Suppressor macrophage treated with lipopolysaccharide for 1 hour (primary cell): ENCODE results near the gene HOXD11.

Experiments
- DNase-seq, 3 donors: peaks; one replicate each; pipeline ENCODE4 v3.0.0-alpha.2; 2020 to 2022

HOXD11 gene

DNA sequence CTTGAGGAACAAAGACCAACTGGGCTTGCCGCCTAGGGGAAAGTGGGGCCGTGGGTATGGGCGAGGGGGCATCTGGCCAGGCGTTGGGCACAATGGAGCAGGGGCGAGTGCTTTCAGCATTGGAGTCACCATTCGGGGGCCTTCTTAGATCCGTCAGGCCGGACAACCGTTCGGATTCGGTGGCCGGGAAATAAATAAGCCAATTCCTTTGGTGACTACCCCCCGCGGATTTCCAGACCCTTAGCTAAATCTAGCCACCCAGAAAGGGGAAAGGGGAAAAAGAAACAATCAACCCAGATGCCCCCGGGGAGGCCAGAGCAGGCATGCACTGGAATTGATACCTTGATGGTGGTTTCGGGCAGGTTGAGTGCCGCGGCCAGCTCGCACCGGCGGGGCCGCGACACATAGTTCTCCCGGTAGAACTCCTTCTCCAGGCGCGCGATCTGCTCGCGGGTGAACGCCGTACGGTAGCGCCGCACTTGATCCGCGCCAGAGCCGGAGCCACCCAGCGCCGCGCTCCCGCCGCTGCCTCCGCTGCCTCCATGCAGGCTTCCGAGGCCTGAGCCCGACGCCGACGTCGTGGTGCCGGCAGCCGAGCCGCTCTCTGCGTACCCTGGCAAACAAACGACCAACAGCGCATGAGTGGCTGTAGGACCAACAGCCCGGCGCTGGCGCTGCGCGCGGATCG lies 25.1 kb upstream of the HOXD11 start:
- peak in 2 of 3 donors; percentile 23 to 38 for DNase-seq

GRCh38 chr2:176082525-176082823 lies 24.6 kb upstream of the HOXD11 start:
- DNase-seq: no peak

DNA sequence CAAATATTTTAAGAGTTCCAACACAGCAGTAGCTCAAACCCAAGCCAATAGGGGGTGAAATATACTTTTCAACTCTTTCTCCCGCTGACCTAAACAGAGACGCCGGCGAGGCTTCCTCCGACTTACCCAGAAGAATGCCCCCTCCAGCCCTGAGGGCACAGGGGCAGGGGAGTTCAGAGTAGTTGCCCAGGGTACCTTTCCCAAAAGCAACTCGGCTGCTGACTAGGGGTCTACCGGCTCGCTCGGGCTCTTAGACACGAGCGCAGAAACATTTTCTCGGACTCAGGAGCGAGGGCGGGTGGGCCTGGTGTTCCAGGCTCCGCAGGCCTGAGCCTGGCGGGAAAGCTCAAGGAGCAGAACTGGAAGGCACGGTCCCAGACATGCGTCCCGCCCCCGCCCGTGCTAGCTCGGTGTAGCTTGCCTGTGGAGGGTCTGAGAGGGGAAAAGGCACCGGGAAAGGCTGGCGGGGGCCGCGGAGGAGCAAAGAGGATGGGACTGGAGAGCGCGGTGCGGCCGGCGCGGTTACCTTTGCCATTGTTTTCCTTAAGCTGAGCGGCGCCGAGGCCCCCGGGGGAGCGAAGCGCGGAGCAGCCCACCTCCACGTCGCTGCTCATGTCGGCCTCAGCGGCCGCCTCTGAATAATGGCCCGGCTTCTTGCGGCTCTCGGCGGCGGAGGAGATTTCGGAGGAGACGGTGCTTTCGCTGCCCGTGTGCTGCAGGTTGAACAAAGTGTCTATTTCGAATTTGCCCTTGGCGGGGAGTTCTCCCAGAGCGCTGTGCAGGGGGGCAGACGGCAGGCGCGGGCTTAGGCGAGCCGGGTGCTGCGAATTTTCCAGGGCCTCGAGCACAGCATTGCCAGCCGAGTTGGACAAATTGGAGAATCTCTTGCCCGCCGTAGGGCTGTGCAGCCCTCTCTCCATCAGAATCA lies 24.0 kb upstream of the HOXD11 start:
- peak in 1 of 3 donors; percentile 21 for DNase-seq

GRCh38 chr2:176083796-176084261 lies 23.3 kb upstream of the HOXD11 start, which contains the start of gene EVX2:
EVX2 (minus strand) TSS chr2:176083962; CDS start chr2:176083776, 186 bp downstream.
- no peak for DNase-seq

DNA sequence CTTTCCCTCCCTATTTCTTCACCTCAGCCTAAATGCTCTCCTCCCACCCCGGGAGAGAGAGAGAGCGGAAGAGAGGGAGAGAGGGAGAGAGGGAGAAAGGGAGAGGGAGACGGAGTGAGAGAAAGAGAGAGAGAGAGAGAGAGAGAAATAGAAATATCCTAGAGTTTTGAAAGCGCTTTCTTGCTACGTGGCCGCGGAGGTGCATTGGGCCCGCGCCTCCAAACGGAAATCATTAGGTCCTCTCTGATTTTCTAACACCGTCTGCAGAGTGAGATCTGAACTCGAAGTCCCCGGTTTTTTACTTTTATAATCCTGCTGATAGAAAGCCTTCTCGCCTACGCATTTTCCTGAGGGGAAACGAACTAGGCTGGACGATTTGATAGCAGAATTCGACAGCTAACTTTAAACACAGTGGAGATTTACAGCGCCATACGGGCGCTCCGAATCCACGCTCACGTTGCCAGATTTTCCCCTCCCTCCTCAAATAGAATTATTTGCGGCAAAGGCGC lies 22.4 kb upstream of the HOXD11 start:
- peak in 1 of 3 donors; percentile 16 for DNase-seq

DNA sequence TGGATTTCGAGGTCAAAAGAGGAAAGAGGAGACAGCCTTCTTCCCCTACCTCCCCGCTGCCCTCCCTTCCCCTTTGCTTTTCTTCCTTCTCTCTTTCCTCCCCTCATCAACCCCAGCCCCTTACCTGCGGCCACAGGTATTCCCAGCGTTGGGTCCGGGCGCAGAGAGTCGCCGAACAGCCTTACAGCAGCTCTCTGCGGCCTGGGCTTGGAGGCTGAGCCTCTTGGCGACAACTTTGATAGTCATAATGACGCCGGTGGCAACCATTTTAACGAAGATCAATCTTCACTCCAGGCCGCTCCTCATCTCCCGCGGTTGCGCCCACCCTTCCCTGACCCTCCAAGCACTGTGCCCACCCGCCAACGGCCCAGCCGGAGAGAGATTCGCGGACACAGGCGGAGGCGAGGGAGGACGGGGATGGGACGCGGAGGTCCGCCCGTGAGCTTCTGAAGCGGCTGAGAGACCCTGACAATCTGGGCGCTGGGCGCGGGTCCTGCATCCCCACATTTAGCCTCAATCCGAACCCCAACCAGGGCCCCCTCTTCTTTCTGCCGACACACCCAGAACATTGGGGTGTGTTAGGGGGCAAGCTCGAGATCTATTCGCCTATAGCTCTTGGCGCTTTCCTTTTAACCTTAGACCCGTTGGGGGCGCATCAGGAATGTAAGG lies 21.8 kb upstream of the HOXD11 start:
- DNase-seq: no peak

DNA sequence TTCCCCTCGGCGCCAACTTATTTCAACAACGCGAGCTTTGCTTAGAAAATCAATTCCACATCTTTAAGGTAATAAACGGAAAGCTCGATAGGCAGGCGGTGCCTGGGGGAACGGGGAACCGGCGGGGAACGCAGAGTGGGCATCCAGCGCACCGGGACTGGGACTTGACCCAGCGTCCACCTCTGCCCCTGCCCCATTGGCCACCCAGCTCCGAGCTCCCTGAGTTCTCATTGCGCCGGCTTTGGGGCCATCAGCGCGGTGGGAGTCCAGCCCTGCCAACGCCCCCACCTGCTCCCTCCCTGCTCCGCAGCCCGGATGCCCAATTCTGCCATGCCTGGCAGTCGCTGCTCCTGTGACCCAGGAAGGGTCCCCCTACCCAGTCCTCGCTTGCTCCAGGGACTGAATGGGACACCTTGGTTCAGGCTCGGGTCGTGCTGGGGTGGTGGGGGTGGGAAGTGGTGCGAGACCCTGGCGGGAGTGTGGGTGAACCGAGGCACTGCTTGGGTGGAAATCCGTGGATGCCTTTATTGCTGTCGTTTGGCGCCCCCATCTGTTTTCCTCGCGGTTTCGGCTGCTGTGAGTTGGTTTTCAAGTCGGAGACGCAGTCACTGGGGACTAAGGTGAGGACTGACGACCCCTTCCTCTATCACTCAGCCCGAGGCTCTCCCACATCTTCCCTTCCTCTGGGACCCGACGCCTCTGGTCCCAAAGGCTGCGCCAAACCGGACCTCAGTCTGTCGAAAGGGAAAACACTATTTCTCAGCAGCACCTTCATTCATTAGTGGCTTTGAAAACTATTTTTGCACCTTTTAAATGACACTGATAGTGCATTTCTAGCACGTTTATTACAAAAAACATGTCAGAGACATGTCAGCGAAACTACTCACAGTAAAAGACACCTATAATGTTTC lies 21.0 kb upstream of the HOXD11 start:
- peak in 2 of 3 donors; percentile 29 to 44 for DNase-seq

- DNase-seq: no peak
Measured at GRCh38 chr2:176087330-176088047, 19.6 kb upstream of the HOXD11 start.

DNA sequence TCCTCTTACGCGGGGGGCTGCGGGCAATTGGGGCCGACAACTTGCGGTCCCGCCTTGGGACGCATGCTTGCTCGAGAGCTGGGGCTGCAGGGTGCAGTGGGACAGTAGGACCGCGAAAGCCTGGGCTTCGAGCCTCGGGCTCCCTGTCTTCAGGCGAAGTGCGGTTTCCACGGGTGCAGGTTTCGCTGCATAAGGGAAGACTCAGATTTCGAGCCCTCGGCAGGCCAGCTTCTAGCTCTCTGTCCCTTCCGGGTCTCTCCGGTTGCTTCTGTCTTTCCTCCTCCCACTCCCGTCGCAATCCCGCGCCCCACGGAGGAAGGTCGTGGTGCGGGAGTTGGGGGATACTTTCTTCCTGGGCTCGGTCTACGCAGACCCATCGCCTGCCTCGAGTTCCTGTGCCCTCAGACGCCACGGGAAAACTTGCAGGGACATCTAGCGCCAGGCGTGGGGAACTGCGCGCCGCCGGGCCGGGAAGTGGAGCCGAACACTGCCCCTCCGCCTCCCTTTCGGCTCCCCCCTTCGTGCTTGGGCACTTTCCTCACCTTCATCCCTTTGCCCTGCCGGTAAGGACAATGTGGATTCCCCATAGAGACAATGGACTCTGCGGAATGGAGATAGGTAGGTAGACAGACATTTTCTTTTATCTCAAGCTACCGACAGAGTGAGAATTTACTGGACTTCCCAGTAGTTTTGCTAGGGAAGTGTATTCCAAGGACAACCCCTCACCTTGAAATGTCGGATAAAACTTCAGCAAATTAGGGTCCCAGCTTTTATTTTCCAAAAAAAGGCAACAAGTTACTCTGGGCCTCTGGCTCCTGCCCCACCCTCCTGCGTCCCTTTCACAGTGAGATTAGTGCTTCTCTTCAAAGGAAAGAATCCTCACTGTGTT lies 18.8 kb upstream of the HOXD11 start:
- peak; percentile 68 to 80 (median 70) for DNase-seq

GRCh38 chr2:176088937-176089842 lies 17.9 kb upstream of the HOXD11 start:
- no peak for DNase-seq

DNA sequence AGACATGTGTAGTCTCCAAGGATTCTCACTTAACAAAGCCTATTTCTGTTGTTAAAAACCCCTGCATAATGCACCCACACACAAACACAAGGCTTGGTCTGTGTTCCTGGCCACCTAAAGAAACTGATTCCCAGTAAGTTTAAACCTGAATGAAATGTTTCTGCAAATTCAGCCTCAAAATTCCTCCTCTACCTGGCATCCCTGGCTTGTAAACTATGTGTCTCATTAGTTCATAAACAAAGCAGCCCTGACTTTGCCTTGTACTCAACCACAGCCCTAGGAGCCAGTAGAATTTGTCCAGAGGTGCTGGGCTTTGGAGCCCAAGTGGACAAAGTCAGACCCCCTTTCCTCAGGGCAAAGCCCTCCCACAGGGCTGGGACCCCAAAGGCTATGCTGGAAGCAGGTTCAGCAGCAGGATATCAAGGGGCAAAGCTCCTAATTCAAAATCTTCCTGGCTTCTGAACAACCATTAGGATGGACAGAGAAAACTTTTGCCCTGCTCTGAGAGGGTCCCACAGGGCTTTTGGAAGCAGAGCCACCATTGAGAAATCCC lies 17.2 kb upstream of the HOXD11 start:
- no peak for DNase-seq

GRCh38 chr2:176090862-176091261 lies 16.2 kb upstream of the HOXD11 start:
- no peak for DNase-seq

GRCh38 chr2:176091329-176092258 lies 15.5 kb upstream of the HOXD11 start:
- DNase-seq: no peak

GRCh38 chr2:176092270-176093144 lies 14.6 kb upstream of the HOXD11 start, which contains the start of gene HOXD13:
HOXD13 (plus strand) TSS chr2:176092721; CDS start chr2:176092891, 170 bp downstream.
- no peak for DNase-seq

DNA sequence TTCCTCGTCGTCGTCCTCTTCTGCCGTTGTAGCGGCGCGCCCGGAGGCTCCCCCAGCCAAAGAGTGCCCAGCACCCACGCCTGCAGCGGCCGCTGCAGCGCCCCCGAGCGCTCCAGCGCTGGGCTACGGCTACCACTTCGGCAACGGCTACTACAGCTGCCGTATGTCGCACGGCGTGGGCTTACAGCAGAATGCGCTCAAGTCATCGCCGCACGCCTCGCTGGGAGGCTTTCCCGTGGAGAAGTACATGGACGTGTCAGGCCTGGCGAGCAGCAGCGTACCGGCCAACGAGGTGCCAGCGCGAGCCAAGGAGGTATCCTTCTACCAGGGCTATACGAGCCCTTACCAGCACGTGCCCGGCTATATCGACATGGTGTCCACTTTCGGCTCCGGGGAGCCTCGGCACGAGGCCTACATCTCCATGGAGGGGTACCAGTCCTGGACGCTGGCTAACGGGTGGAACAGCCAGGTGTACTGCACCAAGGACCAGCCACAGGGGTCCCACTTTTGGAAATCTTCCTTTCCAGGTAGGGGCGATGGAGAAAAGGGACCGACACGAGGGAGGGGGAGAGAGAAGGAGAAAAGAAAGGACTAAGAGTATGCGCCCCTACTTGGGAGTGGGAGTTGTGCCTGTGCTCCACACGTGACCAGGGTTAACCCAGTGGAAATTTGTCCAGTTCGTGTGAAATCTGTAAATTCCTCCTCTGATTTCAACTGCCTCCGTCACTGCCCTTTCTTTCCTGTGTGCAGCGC lies 13.8 kb upstream of the HOXD11 start:
- DNase-seq: peak in 2 of 3 donors; percentile 31 to 49

- DNase-seq: no peak
Measured at GRCh38 chr2:176093898-176094249, 13.2 kb upstream of the HOXD11 start.
